IMR-90 (cell line): ENCODE measurements around the gene PBLD. TPM values are rescaled to one million over a fixed set of nuclear protein-coding genes. Genes with fewer than 3 reads are reported as not detected.

Experiments used
- ATAC-seq: fragments of 200-7000 bp; cut with Tn5 transposase; 2 replicates; pipeline ENCODE4 v1.9.1; 2020; ENCODE audit warnings: low read depth, mild to moderate bottlenecking, moderate library complexity
- BruUV-seq: library from RNA; stranded (reverse); fragments of 400-500 nt; replicated peaks from 2 replicates; lab custom pipeline; 2021; lab: Mats Ljungman, UMichigan
- CTCF ChIA-PET: fragments of 300-600 bp; formaldehyde crosslinking; extraction: SDS; loops from one replicate; lab custom pipeline; 2021; ENCODE audit warnings: antibody characterized with exemption; lab: Yijun Ruan, JAX
- POLR2A ChIA-PET: fragments of 300-600 bp; sonication (Branson Sonifier 250); formaldehyde crosslinking; loops from one replicate; lab custom pipeline; 2022; ENCODE audit warnings: antibody characterized with exemption; ENCODE audit not compliant: unreplicated experiment; lab: Charles Lee
- DNase-seq: peaks from one replicate; pipeline ENCODE4 v3.0.0; 2013
- H2AFZ ChIP-seq: replicated peaks from 2 replicates; pipeline ENCODE3; 2013; ENCODE audit warnings: low read length, mild to moderate bottlenecking; ENCODE audit not compliant: poor library complexity
- H2AK5ac ChIP-seq: 2 replicates; pipeline ENCODE4 v1.6.1; 2013; ENCODE audit warnings: low read depth, low read length, inconsistent platforms
- H2AK9ac ChIP-seq: replicated peaks from 2 replicates; pipeline ENCODE3; 2013; ENCODE audit warnings: mild to moderate bottlenecking, low read depth, low read length, moderate library complexity; ENCODE audit not compliant: poor library complexity
- H2BK120ac ChIP-seq: 2 replicates; pipeline ENCODE4 v1.6.1; 2013; ENCODE audit warnings: low read depth, low read length, inconsistent platforms
- H2BK15ac ChIP-seq: 3 replicates; pipeline ENCODE4 v1.6.1; 2013; ENCODE audit warnings: low read depth, low read length, inconsistent platforms
- H2BK20ac ChIP-seq: 2 replicates; pipeline ENCODE4 v1.6.1; 2013; ENCODE audit warnings: low read depth, mild to moderate bottlenecking, inconsistent platforms, low read length, moderate library complexity
- H2BK5ac ChIP-seq: 2 replicates; pipeline ENCODE4 v1.6.1; 2013; ENCODE audit warnings: mild to moderate bottlenecking, low read depth, low read length, inconsistent platforms; ENCODE audit not compliant: poor library complexity, severe bottlenecking
- H3K14ac ChIP-seq: replicated peaks from 2 replicates; pipeline ENCODE4 v1.6.1; 2013; ENCODE audit warnings: low read depth, low read length, inconsistent platforms
- H3K18ac ChIP-seq: 2 replicates; pipeline ENCODE4 v1.6.1; 2013; ENCODE audit warnings: low read depth, low read length, control low read depth
- H3K23ac ChIP-seq: 2 replicates; pipeline ENCODE4 v1.6.1; 2013; ENCODE audit warnings: low read depth, low read length, inconsistent platforms
- H3K27ac ChIP-seq: 2 replicates; pipeline ENCODE4 v1.5.1; 2013; ENCODE audit warnings: mild to moderate bottlenecking, control low read depth, low read length; ENCODE audit not compliant: insufficient read depth
- H3K27me3 ChIP-seq: 2 replicates; pipeline ENCODE4 v1.6.1; 2013; ENCODE audit warnings: low read length; ENCODE audit not compliant: control insufficient read depth, insufficient read depth
- H3K36me3 ChIP-seq: 2 replicates; pipeline ENCODE4 v1.6.1; 2013; ENCODE audit warnings: low read length, mixed read lengths; ENCODE audit not compliant: control insufficient read depth, insufficient read depth
- H3K4ac ChIP-seq: 2 replicates; pipeline ENCODE4 v1.6.1; 2013; ENCODE audit warnings: low read depth, low read length, inconsistent platforms
- H3K4me1 ChIP-seq: 2 replicates; pipeline ENCODE4 v1.6.1; 2013; ENCODE audit warnings: low read length, mixed read lengths; ENCODE audit not compliant: control insufficient read depth, insufficient read depth
- H3K4me2 ChIP-seq: 2 replicates; pipeline ENCODE4 v1.6.1; 2013; ENCODE audit warnings: low read depth, mild to moderate bottlenecking, control low read depth, low read length, moderate library complexity
- H3K4me3 ChIP-seq: 2 replicates; pipeline ENCODE4 v1.5.1; 2013; ENCODE audit warnings: low read depth, mild to moderate bottlenecking, control low read depth, low read length, moderate library complexity; ENCODE audit not compliant: insufficient read depth
- H3K56ac ChIP-seq: 2 replicates; pipeline ENCODE4 v1.6.1; 2013; ENCODE audit warnings: low read length, inconsistent platforms; ENCODE audit not compliant: insufficient read depth; ENCODE audit errors: extremely low read depth
- H3K79me1 ChIP-seq, 2 experiments: 2 replicates each; pipeline ENCODE4 v1.6.1; 2013; ENCODE audit warnings: low read length in 2 of 2, inconsistent platforms in 1 of 2, low read depth in 1 of 2
- H3K9ac ChIP-seq: 2 replicates; pipeline ENCODE4 v1.6.1; 2013; ENCODE audit warnings: low read depth, low read length, control low read depth
- H3K9me1 ChIP-seq: 2 replicates; pipeline ENCODE4 v1.6.1; 2013; ENCODE audit warnings: low read length, inconsistent platforms; ENCODE audit not compliant: insufficient read depth
- H3K9me3 ChIP-seq: 2 replicates; pipeline ENCODE4 v1.6.1; 2013; ENCODE audit warnings: low read length; ENCODE audit not compliant: control insufficient read depth, insufficient read depth
- H4K20me1 ChIP-seq: 2 replicates; pipeline ENCODE4 v1.6.1; 2013; ENCODE audit warnings: low read length, inconsistent platforms; ENCODE audit not compliant: insufficient read depth
- H4K5ac ChIP-seq: 2 replicates; pipeline ENCODE4 v1.6.1; 2013; ENCODE audit warnings: mild to moderate bottlenecking, low read depth, low read length, control low read depth
- H4K8ac ChIP-seq, 2 experiments: 2 replicates each; pipeline ENCODE4 v1.6.1; 2013; ENCODE audit warnings: low read depth in 2 of 2, low read length in 2 of 2, control low read depth in 1 of 2, inconsistent platforms in 1 of 2
- H4K91ac ChIP-seq: 2 replicates; pipeline ENCODE4 v1.6.1; 2013; ENCODE audit warnings: low read depth, low read length, inconsistent platforms; ENCODE audit not compliant: insufficient read depth
- MAZ ChIP-seq: IDR thresholded peaks from 2 replicates; pipeline ENCODE4 v1.6.1; 2012; ENCODE audit warnings: low read depth, mild to moderate bottlenecking, low read length, improper control_type of control experiment, moderate library complexity, borderline replicate concordance
- MXI1 ChIP-seq: IDR thresholded peaks from 2 replicates; pipeline ENCODE4 v1.6.1; 2012; ENCODE audit warnings: low read depth, mild to moderate bottlenecking, low read length, moderate library complexity, borderline replicate concordance
- NFE2L2 ChIP-seq: fragments of 150-350 bp; IDR thresholded peaks from 2 replicates; pipeline ENCODE4 v1.6.1; 2016; ENCODE audit warnings: low read depth, mild to moderate bottlenecking, low read length
- RAD21 ChIP-seq: IDR thresholded peaks from 2 replicates; pipeline ENCODE4 v1.6.1; 2012; ENCODE audit warnings: low read length, improper control_type of control experiment
- SMC3 ChIP-seq: fragments of 150-350 bp; IDR thresholded peaks from 2 replicates; pipeline ENCODE4 v1.6.1; 2016; ENCODE audit warnings: low read depth, mild to moderate bottlenecking, antibody characterized with exemption, low read length, moderate library complexity
- dilution Hi-C: fragments of 300-500 bp; cut with HindIII; formaldehyde crosslinking; loops from one replicate; pipeline ENCODE4 v1.14.3; 2018; ENCODE audit warnings: low sequenced_read_pairs; ENCODE audit not compliant: unreplicated experiment
- in situ Hi-C: fragments of 300-500 bp; cut with MboI; formaldehyde crosslinking; loops from 3 replicates; pipeline ENCODE4 v1.14.3; 2019; ENCODE audit warnings: low sequenced_read_pairs, inconsistent platforms, mixed read lengths
- intact Hi-C: fragments of 100-400 bp; cut with micrococcal nuclease; formaldehyde crosslinking; loops from 2 replicates; pipeline ENCODE4 v1.10.0; 2022
- polyA plus RNA-seq, 3 experiments: library from polyadenylated mRNA; depleted of rRNA; stranded (reverse); fragments of >200 nt; gene quantifications; 2 replicates each; pipeline ENCODE4 v1.2.3, GENCODE V29; 2012; ENCODE audit warnings: low replicate concordance in 1 of 3
- total RNA-seq: library from RNA; depleted of rRNA; stranded (reverse); fragments of >200 nt; gene quantifications from 2 replicates; pipeline ENCODE4 v1.2.3, GENCODE V29; 2012
- TF ChIP-seq, protein P1 (sequence below): fragments of 150-350 bp; IDR thresholded peaks from 2 replicates; pipeline ENCODE4 v1.6.1; 2016; ENCODE audit warnings: low read depth, mild to moderate bottlenecking, low read length, moderate library complexity, borderline replicate concordance

PBLD gene
- total and polyA plus RNA-seq, 2 of the 4 experiments (the other 2 are of a cell fraction), result 3.3 to 5.7 TPM

DNA sequence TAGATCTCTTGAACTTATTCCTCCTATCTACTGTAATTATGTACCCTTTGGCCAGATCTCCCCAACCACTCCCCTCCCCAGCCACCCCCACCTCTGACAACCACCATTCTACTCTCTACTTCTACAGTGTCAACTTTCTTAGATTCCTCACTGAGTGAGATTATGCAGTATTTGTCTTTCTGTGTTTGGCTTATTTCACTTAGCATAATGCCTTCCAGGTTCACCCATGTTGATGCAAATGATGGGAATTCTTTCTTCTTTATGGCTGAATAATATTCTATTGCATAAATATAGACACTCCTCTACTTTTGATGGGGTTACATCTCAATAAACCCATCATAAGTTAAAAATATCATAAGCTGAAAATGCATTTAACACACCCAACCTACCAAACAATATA is 22.2 kb downstream of the PBLD start:
- CTCF ChIA-PET, result interaction anchor here (1.1 kb wide), 1 partner anchor 154 kb away, joined by 3 read pairs; no protein-coding TSS in a partner anchor
- POLR2A ChIA-PET, result no interaction called here
- dilution Hi-C loops, result no loop called here

More for the DNA sequence above, 22.2 kb downstream of the PBLD start:
- Histone ChIP-seq H3K18ac (no peak overlapping the region), H3K27me3 (no peaks in the 10 kb centered on the region), H3K79me1 (no peaks in the 10 kb centered on the region), H3K4me1 (no peaks in the 10 kb centered on the region), H3K36me3 (no peaks in the 10 kb centered on the region), H3K9me3 (no peaks in the 10 kb centered on the region), H2BK120ac (no peak overlapping the region), H3K27ac (no peak overlapping the region), H3K9ac (no peak overlapping the region), H3K4me3 (no peak overlapping the region), H3K4me2 (no peak overlapping the region), H2BK15ac (no peak overlapping the region), H2BK20ac (no peak overlapping the region), H2AK9ac (no peak overlapping the region), H2AFZ (no peak overlapping the region), H4K5ac (no peak overlapping the region), H3K23ac (no peak overlapping the region), H4K8ac (no peak overlapping the region), H3K9me1 (no peaks in the 10 kb centered on the region), H2AK5ac (no peak overlapping the region), H3K14ac (no peak overlapping the region), H2BK5ac (no peak overlapping the region), H4K91ac (no peak overlapping the region), H3K4ac (no peak overlapping the region), H4K20me1 (no peaks in the 10 kb centered on the region), H3K56ac (no peak overlapping the region)
- BruUV-seq, result no TSS peak
- no peak for ATAC-seq
- TF ChIP-seq RAD21 (no peak), MAZ (no peak), NFE2L2 (no peak), MXI1 (no peak), SMC3 (no peak)
- TF ChIP-seq, protein P1, sequence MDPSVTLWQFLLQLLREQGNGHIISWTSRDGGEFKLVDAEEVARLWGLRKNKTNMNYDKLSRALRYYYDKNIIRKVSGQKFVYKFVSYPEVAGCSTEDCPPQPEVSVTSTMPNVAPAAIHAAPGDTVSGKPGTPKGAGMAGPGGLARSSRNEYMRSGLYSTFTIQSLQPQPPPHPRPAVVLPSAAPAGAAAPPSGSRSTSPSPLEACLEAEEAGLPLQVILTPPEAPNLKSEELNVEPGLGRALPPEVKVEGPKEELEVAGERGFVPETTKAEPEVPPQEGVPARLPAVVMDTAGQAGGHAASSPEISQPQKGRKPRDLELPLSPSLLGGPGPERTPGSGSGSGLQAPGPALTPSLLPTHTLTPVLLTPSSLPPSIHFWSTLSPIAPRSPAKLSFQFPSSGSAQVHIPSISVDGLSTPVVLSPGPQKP, result no peak
- intact Hi-C loops (no loop called here), in situ Hi-C loops (no loop called here)
- no peak for DNase-seq
